Astrocyte (in vitro differentiated cells and primary cell): ENCODE data around the gene UST. TPM values are rescaled to one million over a fixed set of nuclear protein-coding genes. Genes with fewer than 3 reads are reported as not detected.

ENCODE experiments used
- DNase-seq: peaks from one replicate; pipeline ENCODE4 v3.0.0-alpha.2; 2010; ENCODE audit warnings: low read depth
- FAIRE-seq: peaks from 2 replicates; lab custom pipeline; 2011; peaks lifted over from hg19 to GRCh38; lab: Jason Lieb, UNC
- H2AFZ ChIP-seq: 2 replicates; pipeline ENCODE4 v1.6.0; 2012; ENCODE audit warnings: low read depth, low read length, inconsistent platforms
- H3K27ac ChIP-seq: 2 replicates; pipeline ENCODE4 v1.5.1; 2011; ENCODE audit warnings: low read depth, low read length, inconsistent platforms
- H3K27me3 ChIP-seq: 2 replicates; pipeline ENCODE4 v1.6.0; 2011; ENCODE audit warnings: low read length, inconsistent platforms; ENCODE audit not compliant: insufficient read depth
- H3K36me3 ChIP-seq: 2 replicates; pipeline ENCODE4 v1.5.1; 2011; ENCODE audit warnings: low read length, inconsistent platforms; ENCODE audit not compliant: insufficient read depth
- H3K4me1 ChIP-seq: 2 replicates; pipeline ENCODE4 v1.5.1; 2011; ENCODE audit warnings: low read length, inconsistent platforms; ENCODE audit not compliant: insufficient read depth
- H3K4me2 ChIP-seq: 2 replicates; pipeline ENCODE4 v1.6.0; 2012; ENCODE audit warnings: low read length, inconsistent platforms
- H3K4me3 ChIP-seq: 2 replicates; pipeline ENCODE4 v1.5.1; 2011; ENCODE audit warnings: low read depth, mild to moderate bottlenecking, low read length, inconsistent platforms; ENCODE audit not compliant: insufficient read depth
- H3K79me2 ChIP-seq: 2 replicates; pipeline ENCODE4 v1.6.0; 2012; ENCODE audit warnings: mild to moderate bottlenecking, low read length, inconsistent platforms; ENCODE audit not compliant: insufficient read depth
- H3K9ac ChIP-seq: 2 replicates; pipeline ENCODE4 v1.6.0; 2012; ENCODE audit warnings: mild to moderate bottlenecking, low read length, inconsistent platforms
- H3K9me3 ChIP-seq: 2 replicates; pipeline ENCODE4 v1.5.1; 2012; ENCODE audit warnings: low read depth, mild to moderate bottlenecking, low read length, inconsistent platforms; ENCODE audit not compliant: insufficient read depth
- H4K20me1 ChIP-seq: 2 replicates; pipeline ENCODE4 v1.6.0; 2012; ENCODE audit warnings: low read length, inconsistent platforms; ENCODE audit not compliant: insufficient read depth
- H3K27ac Mint-ChIP-seq: one replicate; pipeline ENCODE4 v1.8.0; 2021; ENCODE audit warnings: mild to moderate bottlenecking, mixed read lengths; ENCODE audit not compliant: unreplicated experiment
- H3K27me3 Mint-ChIP-seq: one replicate; pipeline ENCODE4 v1.8.0; 2021; ENCODE audit warnings: low read depth, mixed read lengths; ENCODE audit not compliant: unreplicated experiment
- H3K36me3 Mint-ChIP-seq: one replicate; pipeline ENCODE4 v1.8.0; 2021; ENCODE audit warnings: low read depth, mixed read lengths; ENCODE audit not compliant: unreplicated experiment
- H3K4me1 Mint-ChIP-seq: one replicate; pipeline ENCODE4 v1.8.0; 2021; ENCODE audit warnings: low read depth, mixed read lengths; ENCODE audit not compliant: unreplicated experiment
- H3K4me3 Mint-ChIP-seq: one replicate; pipeline ENCODE4 v1.8.0; 2021; ENCODE audit warnings: mild to moderate bottlenecking, moderate library complexity, mixed read lengths; ENCODE audit not compliant: unreplicated experiment
- H3K9me3 Mint-ChIP-seq: one replicate; pipeline ENCODE4 v1.8.0; 2021; ENCODE audit warnings: mild to moderate bottlenecking, mixed read lengths; ENCODE audit not compliant: unreplicated experiment
- CTCF ChIP-seq: IDR thresholded peaks from 2 replicates; pipeline ENCODE4 v1.5.1; 2011; ENCODE audit warnings: low read depth, mild to moderate bottlenecking, inconsistent platforms, low read length, moderate library complexity; ENCODE audit not compliant: insufficient read depth
- EZH2 ChIP-seq: IDR thresholded peaks from 2 replicates; pipeline ENCODE4 v1.6.1; 2012; ENCODE audit warnings: mild to moderate bottlenecking, low read length, inconsistent platforms; ENCODE audit not compliant: insufficient read depth
- total RNA-seq: library from RNA; stranded (reverse); gene quantifications from 2 replicates; pipeline ENCODE4 v1.2.1, GENCODE V29; 2021

Gene UST
- total RNA-seq, 1 donor from 2014 or later, result 15.3 TPM

DNA sequence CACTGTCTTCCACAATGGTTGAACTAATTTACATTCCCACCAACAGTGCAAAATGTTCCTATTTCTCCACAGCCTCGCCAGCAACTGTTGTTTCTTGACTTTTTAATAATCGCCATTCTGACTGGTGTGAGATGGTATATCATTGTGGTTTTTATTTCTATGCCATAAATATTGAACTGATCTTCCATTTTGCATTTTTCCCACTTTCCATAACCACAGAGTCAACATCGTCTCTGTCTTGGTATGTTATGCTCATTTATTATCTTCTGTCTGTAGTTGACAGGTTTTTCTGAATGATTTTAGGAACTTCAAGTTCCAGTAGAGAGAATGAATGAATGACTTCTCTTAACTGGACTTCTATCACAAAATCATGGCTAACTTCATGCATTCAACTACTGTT, 259.8 kb downstream of the UST start:
- Histone ChIP-seq H3K27me3 (no peaks in the 10 kb centered on the region), H3K9ac (no peak overlapping the region), H4K20me1 (no peaks in the 10 kb centered on the region), H3K9me3 (no peaks in the 10 kb centered on the region), H3K4me2 (no peak overlapping the region), H3K79me2 (no peaks in the 10 kb centered on the region), H3K4me3 (no peak overlapping the region), H3K4me1 (peaks cover 4% of the 10 kb centered on the region), H2AFZ (no peak overlapping the region), H3K27ac (no peak overlapping the region), H3K36me3 (no peaks in the 10 kb centered on the region)
- no peak overlapping the region for H3K4me3 Mint-ChIP-seq
- no peak for DNase-seq
- H3K27ac Mint-ChIP-seq, result no peak overlapping the region
- FAIRE-seq, result no peak
- peaks cover 6% of the 10 kb centered on the region for H3K4me1 Mint-ChIP-seq
- no peak for TF ChIP-seq EZH2
- no peaks in the 10 kb centered on the region for H3K27me3 Mint-ChIP-seq
- H3K36me3 Mint-ChIP-seq, result peaks cover 7% of the 10 kb centered on the region
- peaks cover 5% of the 10 kb centered on the region for H3K9me3 Mint-ChIP-seq

GRCh38 chr6:149007846-149008245, 261.0 kb downstream of the UST start:
- Mint-ChIP-seq H3K27me3 (no peaks in the 10 kb centered on the region), H3K4me3 (no peak overlapping the region), H3K36me3 (peaks cover 5% of the 10 kb centered on the region), H3K9me3 (peaks cover 4% of the 10 kb centered on the region), H3K27ac (no peak overlapping the region), H3K4me1 (peaks cover 17% of the 10 kb centered on the region)
- peaks cover 12% of the 10 kb centered on the region for H3K4me1 ChIP-seq
- no peaks in the 10 kb centered on the region for H3K36me3 ChIP-seq
- FAIRE-seq (no peak), DNase-seq (no peak)
- no peak overlapping the region for H3K4me3 ChIP-seq
- no peak overlapping the region for H3K4me2 ChIP-seq
- no peak overlapping the region for H3K27ac ChIP-seq
- TF ChIP-seq EZH2, result no peak
- TF ChIP-seq CTCF, result no peak
- no peaks in the 10 kb centered on the region for H3K9me3 ChIP-seq
- H4K20me1 ChIP-seq, result no peaks in the 10 kb centered on the region
- H2AFZ ChIP-seq, result no peak overlapping the region
- H3K9ac ChIP-seq, result no peak overlapping the region
- H3K27me3 ChIP-seq, result no peaks in the 10 kb centered on the region
- no peaks in the 10 kb centered on the region for H3K79me2 ChIP-seq

- no peak overlapping the region for H2AFZ ChIP-seq
- no peak for DNase-seq
- Mint-ChIP-seq H3K4me1 (peaks cover 18% of the 10 kb centered on the region), H3K9me3 (peaks cover 4% of the 10 kb centered on the region), H3K27ac (no peak overlapping the region), H3K27me3 (no peaks in the 10 kb centered on the region), H3K36me3 (peaks cover 5% of the 10 kb centered on the region), H3K4me3 (no peak overlapping the region)
- H3K27ac ChIP-seq, result no peak overlapping the region
- no peak for FAIRE-seq
- TF ChIP-seq EZH2 (no peak), CTCF (no peak)
- no peak overlapping the region for H3K9ac ChIP-seq
- H3K9me3 ChIP-seq, result no peaks in the 10 kb centered on the region
- peaks cover 12% of the 10 kb centered on the region for H3K4me1 ChIP-seq
- H3K36me3 ChIP-seq, result no peaks in the 10 kb centered on the region
- H3K4me3 ChIP-seq, result no peak overlapping the region
- no peaks in the 10 kb centered on the region for H3K79me2 ChIP-seq
- no peak overlapping the region for H3K4me2 ChIP-seq
- no peaks in the 10 kb centered on the region for H3K27me3 ChIP-seq
- no peaks in the 10 kb centered on the region for H4K20me1 ChIP-seq
These were observed 261.9 kb downstream of the UST start for GRCh38 chr6:149008741-149009140.
